A549 (cell line): Measurements from ENCODE around the gene DAB2IP.

ENCODE experiments used
- CTCF ChIP-seq: fragments of >200 bp; sonication (Bioruptor Twin); formaldehyde crosslinking; IDR thresholded peaks from 3 replicates; pipeline ENCODE4 v1.5.1; 2016
- MAZ ChIP-seq: fragments of 150-350 bp; IDR thresholded peaks from 2 replicates; pipeline ENCODE4 v1.6.1; 2014; ENCODE audit warnings: antibody characterized with exemption, low read depth, low read length, borderline replicate concordance
- PHF8 ChIP-seq: fragments of 200-600 bp; sonication (generic); IDR thresholded peaks from 2 replicates; pipeline ENCODE4 v1.6.1; 2016; ENCODE audit warnings: low read depth, mild to moderate bottlenecking, antibody characterized with exemption, moderate library complexity, borderline replicate concordance
- POLR2A ChIP-seq: IDR thresholded peaks from 2 replicates; pipeline ENCODE4 v1.6.1; 2012; ENCODE audit warnings: mild to moderate bottlenecking, low read length

DNA sequence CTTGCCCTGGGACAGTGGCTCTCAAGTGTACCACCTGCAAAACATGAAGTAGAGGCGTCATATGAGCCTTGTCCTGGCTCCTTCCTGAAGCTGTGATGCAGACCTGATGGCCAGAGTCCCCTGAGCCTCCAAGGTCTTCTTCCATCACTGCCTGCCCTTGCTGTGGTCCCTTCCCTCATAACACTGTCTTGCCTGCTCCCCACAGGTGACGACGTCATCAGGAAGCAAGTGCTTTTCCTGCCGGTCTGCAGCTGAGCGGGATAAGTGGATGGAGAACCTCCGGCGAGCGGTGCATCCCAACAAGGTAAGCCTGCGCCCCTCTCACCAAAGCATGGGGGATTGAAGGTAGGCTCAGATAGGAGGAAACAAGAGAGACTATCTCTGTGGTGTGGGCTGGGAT lies 107.3 kb downstream of the DAB2IP start:
- TF ChIP-seq PHF8, result no peak
- no peak for TF ChIP-seq CTCF
- no peak for TF ChIP-seq POLR2A
- no peak for TF ChIP-seq MAZ
